ENCODE data around the gene SLC46A1.
A peak's percentile ranks its signal among the peaks of the same experiment; 100 is the strongest.

SLC46A1 gene

DNA sequence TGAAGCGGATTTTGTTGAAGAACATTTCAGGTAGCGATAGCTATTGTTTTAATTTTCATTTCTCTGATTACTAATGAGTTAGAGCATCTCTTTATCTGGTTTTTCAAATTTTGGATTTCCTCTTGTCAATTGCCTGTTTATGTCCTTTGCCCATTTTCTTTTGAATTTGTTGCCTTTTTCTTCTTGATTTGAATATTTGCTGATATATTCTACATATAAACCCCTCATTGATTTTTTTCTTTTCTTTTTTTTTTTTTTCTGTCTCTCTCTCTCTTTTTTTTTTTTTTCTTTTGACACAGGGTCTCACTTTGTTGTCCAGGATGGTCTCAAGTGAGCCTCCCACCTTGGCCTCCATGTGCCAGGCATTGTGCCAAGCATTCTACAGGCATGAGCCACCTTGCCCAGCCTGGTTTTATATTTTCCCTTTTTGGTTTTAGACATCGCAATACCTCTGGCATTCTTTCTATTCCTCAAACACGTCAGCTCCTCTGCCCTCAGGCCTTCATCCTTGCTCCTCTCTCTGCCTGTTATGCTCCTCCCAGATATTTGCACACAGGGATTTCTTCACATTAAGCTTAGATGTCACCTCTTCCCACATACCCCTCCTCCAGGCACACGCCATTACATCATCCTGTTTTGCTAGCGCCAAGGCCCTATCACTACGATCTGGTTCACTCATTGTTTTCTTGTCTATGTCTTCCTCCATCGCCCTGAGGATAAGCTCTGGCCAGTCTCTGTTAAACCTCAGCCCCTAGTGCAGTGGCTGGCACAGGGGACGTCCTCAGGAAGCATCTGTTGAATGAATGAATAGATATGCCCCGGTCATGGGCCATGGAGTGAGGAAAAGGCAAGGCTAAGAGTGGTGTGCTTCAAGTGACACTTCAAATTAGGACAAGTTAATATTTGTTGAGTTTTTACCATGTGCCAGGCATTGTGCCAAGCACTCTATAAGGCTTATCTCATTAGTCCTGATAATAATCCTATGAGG is 25.9 kb downstream of the SLC46A1 start:
- DNase-seq: no peak

DNA sequence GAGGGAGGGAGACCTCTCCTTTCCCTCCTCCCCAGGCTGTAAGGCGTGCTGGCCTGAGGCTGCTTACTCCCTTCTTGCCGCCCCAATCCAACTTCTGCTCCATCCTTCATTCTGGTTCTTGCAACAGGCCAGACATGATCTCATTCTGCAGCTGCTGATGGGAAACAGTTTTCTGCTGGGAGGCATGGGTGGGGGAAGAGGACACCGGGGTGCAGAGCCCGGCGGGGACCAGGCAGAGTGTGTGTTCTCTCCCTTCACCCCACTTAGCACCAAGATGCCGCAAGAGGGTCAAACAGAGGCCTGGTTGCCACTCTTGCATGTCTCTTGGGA is 33.1 kb downstream of the SLC46A1 start:
- DNase-seq: no peak

GRCh38 chr17:28372203-28372944 is 33.6 kb downstream of the SLC46A1 start:
- DNase-seq: peak in 1 of 5 experiments; percentile 55

- DNase-seq: peak; percentile 64 to 93 (median 76)
These were observed 34.5 kb downstream of the SLC46A1 start, which contains the start of gene SARM1 for GRCh38 chr17:28371245-28372202. Gene SARM1, plus strand, starts transcription at chr17:28371694. Its CDS starts 339 bp downstream, at chr17:28372033.

GRCh38 chr17:28370744-28371103 is 35.3 kb downstream of the SLC46A1 start:
- DNase-seq: no peak

DNA sequence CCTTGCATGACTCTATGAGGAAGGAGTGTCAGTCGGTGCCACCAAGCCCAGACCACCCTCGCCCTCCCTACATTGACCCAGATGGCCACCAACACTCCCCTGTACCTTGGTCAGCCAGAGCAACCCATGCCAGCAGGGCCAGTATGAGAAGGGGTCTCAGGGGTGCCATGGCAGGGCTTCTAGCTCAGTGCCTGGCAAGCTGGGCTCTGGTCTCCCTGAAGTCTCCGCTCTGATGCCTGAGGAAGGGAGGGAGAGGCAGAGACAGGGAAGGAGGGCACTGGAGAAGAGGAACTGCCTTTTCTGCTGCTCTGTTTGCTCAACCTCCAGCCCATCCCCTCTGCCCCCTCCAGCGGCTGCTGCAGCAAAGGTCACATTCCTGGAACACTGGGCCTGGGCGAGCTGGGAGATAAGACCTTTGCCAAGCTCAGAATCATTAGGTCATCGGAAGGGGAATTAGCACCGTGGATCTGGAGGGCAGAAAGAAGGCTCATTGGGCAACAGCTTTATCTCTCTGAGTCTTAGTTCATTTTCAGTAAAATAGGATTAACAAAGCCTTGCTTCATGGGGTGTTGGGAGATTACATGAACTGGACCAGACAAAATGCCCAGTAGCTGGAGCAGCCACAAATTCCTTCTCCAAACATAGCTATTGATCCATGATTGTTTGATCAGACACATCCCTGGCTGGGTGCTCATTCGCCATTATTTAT is 35.8 kb downstream of the SLC46A1 start, which contains the start of gene VTN:
TSS of gene VTN (minus strand) at position 273 of the 709 bp plus-strand sequence. CDS start at position 169, 104 bp downstream.
- no peak for DNase-seq

DNA sequence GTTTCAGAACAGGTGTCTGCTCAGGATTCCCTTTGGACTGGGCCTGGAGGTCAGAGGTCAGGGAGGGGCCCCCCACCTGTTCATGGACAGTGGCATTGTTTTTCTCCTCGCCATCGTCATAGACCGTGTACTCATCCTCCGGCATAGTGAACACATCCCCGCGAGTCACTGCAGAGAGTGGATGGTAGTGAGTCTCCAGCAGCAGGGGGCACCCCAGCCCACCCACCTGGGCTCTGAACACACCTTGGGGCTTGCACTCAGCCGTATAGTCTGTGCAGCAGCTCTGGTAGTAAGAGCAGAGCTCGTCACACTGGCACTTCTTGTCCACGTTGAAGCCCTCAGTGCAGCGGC is 36.4 kb downstream of the SLC46A1 start:
- DNase-seq: no peak

DNA sequence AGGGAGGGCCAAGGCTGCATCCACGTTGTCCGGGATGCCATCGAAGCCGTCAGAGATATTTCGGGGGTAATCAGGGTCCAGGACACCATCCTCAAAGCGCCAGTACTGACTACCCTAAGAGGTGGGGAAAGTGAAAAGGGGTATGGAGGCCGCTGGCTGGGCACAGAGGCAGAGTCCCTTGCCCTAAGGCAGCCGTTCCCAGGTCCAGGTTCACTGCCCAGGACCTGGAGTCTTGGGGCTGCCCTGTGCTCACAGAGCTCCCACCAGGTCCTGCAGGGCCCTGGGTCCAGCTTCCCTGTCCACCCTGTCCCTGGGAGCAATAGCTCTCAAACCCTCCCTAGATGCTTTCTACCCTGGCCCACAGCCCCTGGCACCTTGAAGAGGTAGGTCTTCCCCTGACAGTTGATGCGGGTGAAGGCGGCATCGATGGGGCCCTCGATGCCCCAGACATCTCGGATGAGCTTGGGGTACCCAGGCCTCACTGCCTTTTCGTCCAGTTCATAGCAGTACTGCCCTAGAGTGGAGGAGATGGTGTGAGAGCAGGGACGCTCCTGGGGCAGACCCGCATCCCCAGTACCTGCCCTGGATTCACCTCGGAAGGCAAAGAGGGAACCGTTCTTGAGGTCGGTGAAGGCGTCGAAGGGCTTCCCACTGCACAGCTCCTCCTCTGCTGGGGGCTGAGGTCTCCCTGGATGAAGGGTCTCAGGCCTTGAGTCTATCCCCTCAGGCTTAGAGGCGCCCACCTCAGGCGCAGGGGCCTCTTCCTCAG is 36.9 kb downstream of the SLC46A1 start:
- DNase-seq: no peak

DNA sequence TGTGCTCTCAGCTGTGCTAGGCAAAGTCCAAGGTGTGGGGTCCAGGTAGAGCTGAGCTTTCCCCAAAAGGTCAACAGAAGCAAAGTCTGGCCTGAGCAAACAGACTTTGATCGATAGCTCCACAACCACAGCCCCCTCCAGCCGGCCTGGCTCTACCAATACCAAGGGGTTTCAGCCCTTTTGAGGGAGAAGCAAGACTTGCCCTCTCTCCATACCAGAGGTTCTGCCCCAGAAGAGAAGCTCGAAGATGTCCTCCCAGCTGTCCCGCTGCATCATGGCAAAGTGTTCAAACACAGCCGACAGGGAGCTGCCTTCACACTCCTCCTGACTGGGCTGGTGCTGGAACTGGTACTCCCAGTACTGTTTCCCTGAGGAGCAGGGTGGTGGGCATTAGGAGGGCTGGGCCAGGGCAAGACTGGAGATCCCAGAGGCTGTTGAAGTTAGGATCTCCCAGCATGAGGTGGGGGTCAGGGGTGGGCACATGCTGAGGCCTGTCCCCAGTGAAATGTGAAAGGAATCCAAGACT is 37.6 kb downstream of the SLC46A1 start:
- no peak for DNase-seq

DNA sequence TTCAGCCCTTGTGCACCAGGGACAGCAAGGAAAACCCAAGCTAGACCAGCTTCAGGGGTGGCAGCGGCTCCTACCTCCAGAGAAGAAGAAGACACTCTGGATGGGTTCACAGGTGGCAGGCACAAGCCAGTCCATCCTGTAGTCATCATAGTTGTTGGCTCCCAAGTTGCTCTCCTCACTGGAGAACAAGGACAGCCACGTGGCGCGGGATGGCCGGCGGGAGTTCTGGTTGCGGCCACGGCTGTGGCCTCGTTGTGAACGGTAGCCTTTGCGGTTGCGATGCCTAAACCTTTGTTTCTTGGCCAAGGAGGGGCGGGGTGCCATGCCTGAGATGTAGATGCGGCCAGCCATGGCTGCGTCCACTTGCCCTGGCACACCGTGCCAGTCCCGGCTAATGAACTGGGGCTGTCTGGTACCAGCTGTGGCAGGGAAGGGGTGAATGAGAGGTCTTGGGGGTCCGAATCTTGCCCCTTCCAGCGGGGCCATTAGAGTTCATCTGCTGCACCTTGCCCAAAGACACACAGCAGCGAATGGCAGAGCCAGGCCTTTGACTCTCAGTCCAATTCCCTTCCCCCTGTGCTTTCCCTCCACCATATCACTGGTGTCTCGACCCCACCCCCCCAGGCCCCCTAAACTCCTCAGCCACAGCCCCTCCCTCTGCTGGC is 38.2 kb downstream of the SLC46A1 start:
- DNase-seq: no peak

- no peak for DNase-seq
These were observed 39.4 kb downstream of the SLC46A1 start for GRCh38 chr17:28366605-28367004.

DNA sequence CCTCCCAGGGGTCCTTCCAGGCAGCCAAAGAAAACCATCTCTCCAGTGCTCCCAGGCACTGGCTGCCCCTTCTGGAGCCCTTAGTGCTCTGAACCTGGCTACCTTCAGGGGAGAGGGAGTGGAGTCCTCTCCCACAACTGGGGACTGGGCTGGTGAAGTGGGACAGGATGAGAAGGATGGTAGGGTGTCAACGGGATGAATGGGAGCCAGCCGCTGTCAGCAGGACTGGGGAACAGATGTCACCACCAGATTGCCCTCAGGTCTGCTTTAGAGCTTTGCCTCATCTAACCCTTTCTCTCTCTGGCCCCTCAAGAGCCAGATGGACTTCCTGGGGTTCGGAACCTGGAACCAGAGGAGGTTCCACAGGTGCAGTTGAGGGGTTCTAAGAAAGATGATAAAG is 40.5 kb downstream of the SLC46A1 start:
- no peak for DNase-seq

DNA sequence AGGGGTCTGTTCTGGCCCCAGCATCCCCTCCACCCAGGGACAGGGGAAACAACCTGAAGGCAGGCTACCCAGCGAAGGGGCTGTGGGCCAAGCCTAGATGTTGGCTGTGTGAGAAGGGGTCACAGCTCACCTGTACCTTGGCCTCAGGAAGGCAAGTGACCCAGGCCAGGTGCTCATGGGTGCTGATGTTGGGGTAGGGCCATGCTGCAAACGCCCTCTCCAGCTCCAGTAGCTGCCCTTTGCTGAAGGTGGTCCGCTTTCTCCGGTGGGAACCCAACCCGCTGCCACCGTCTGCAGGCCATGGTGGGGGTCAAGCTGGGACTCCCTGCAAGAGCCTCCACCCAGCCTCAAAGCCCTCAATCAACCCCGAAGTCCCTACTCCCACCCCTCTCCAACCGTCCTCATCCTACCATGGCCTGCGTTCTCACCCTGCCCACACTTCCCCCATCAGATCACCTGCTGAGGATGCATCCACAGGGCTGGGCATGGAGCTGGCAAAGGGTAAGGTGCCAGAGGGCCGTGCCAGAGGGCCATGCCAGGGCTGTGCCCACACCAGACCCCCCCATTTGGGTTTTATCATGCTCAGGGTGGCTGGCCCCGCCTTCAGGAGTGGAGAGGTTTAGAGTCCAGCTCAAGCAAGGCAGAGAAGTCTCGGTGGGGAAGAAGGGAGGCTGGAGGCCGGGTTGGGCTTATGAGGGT is 41.2 kb downstream of the SLC46A1 start, which contains the start of gene SEBOX:
TSS of gene SEBOX (minus strand) at position 535 of the 699 bp plus-strand sequence. CDS start at position 487, 48 bp downstream.
- no peak for DNase-seq

- DNase-seq: no peak
These were observed 42.0 kb downstream of the SLC46A1 start for GRCh38 chr17:28363776-28364650.

- no peak for DNase-seq
These were observed 42.8 kb downstream of the SLC46A1 start for GRCh38 chr17:28363186-28363585.

- DNase-seq: no peak
These were observed 48.2 kb downstream of the SLC46A1 start for GRCh38 chr17:28357901-28358197.

DNA sequence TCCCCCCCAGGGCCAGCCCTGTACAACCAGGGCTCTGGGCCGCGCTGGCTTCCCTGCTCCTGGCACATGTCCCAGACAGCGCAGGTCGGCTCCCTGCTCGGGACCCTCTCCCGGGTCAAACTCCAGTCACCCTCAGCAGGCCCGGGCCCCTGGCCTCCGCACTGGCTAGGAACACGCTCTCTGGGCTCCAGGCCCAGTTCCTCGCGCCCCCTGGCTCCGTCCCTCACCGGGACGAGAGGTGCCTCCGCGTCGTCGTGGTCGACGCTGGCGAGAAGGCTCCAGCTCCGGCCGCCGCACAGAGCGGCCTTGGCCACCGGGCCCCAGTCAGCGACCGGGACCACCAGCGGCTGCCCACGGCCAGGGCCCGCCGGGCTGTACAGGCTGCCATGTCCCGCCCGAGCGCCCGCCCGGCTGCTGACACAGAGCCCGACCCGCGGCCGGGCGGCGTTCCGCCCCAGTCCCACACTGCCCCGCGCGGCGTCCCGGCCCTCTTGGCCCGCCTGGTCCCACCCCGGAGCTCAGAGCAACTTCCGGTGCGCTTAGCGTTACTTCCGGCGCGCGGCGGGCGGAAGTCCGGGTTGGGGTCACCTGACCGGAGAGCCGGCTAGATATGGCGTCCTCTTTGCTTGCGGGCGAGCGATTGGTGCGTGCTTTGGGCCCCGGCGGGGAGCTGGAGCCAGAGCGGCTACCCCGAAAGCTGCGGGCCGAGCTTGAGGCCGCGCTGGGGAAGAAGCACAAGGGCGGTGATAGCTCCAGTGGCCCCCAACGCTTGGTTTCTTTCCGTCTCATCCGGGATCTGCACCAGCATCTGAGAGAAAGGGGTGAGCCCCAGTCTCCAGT is 48.7 kb downstream of the SLC46A1 start, which contains the start of gene POLDIP2:
TSS of gene POLDIP2 (minus strand) at position 467 of the 840 bp plus-strand sequence. CDS start at position 388, 79 bp downstream.
- DNase-seq: peak; percentile 92 to 97 (median 94)

All from T-helper 2 cell (primary cell).